H1 (cell line): ENCODE measurements around the gene KRT3. TPM values are rescaled to one million over a fixed set of nuclear protein-coding genes. Genes with fewer than 3 reads are reported as not detected.

Experiments used
- CTCF ChIA-PET: fragments of 300-600 bp; sonication (Branson Sonifier 250); formaldehyde crosslinking; loops from one replicate; lab custom pipeline; 2021; ENCODE audit not compliant: partially characterized antibody; lab: Charles Lee
- POLR2A ChIA-PET: fragments of 300-600 bp; sonication (Branson Sonifier 250); formaldehyde crosslinking; loops from one replicate; lab custom pipeline; 2021; ENCODE audit warnings: inconsistent platforms; ENCODE audit not compliant: partially characterized antibody; lab: Charles Lee
- DNase-seq, 2 experiments: peaks; one replicate each; pipeline versions ENCODE4 v3.0.0 to v3.0.0-alpha.2; 2010 to 2022; ENCODE audit warnings: low spot score in 2 of 2, low read depth in 1 of 2, mixed read lengths in 1 of 2
- FAIRE-seq: peaks from 2 replicates; lab custom pipeline; 2011; peaks lifted over from hg19 to GRCh38; lab: Jason Lieb, UNC
- H2AFZ ChIP-seq: 2 replicates; pipeline ENCODE4 v1.8.1; 2012; ENCODE audit warnings: low read length, inconsistent platforms
- H2AK5ac ChIP-seq: 2 replicates; pipeline ENCODE4 v1.6.1; 2013; ENCODE audit warnings: low read depth, low read length
- H2BK120ac ChIP-seq: replicated peaks from 2 replicates; pipeline ENCODE3; 2013; ENCODE audit warnings: low read depth, low read length, inconsistent platforms
- H2BK12ac ChIP-seq: 2 replicates; pipeline ENCODE4 v1.6.1; 2013; ENCODE audit warnings: low read depth, low read length
- H2BK15ac ChIP-seq: 2 replicates; pipeline ENCODE4 v1.6.1; 2013; ENCODE audit warnings: low read length
- H2BK20ac ChIP-seq: 2 replicates; pipeline ENCODE4 v1.6.1; 2013; ENCODE audit warnings: low read length
- H2BK5ac ChIP-seq: 2 replicates; pipeline ENCODE4 v1.6.1; 2013; ENCODE audit warnings: low read depth, low read length
- H3K14ac ChIP-seq: 2 replicates; pipeline ENCODE4 v1.6.1; 2013; ENCODE audit warnings: inconsistent platforms; ENCODE audit not compliant: insufficient read length
- H3K18ac ChIP-seq: 2 replicates; pipeline ENCODE4 v1.6.1; 2013; ENCODE audit warnings: low read length; ENCODE audit errors: extremely low read depth
- H3K23ac ChIP-seq: 2 replicates; pipeline ENCODE4 v1.6.1; 2013; ENCODE audit warnings: inconsistent platforms; ENCODE audit not compliant: insufficient read length
- H3K23me2 ChIP-seq: 2 replicates; pipeline ENCODE4 v1.6.1; 2013; ENCODE audit warnings: low read depth, low read length
- H3K27ac ChIP-seq: 2 replicates; pipeline ENCODE4 v1.6.1; 2011; ENCODE audit warnings: low read depth, low read length, inconsistent platforms
- H3K27me3 ChIP-seq, 4 experiments: replicated peaks in 1 of 4; 1 replicate in 1 of 4; 2 replicates in 3 of 4; pipeline versions ENCODE4 v1.6.1 to v1.8.1; 2011 to 2013; ENCODE audit warnings: low read length in 3 of 4, mild to moderate bottlenecking in 3 of 4, inconsistent platforms in 2 of 4, mixed read lengths in 2 of 4, moderate library complexity in 1 of 4; ENCODE audit not compliant: control insufficient read depth in 3 of 4, insufficient read depth in 3 of 4; ENCODE audit errors: extremely low read depth in 1 of 4
- H3K36me3 ChIP-seq, 4 experiments: 2 replicates each; pipeline versions ENCODE4 v1.6.1 to v1.8.1; 2011 to 2013; ENCODE audit warnings: mild to moderate bottlenecking in 4 of 4, low read length in 3 of 4, moderate library complexity in 2 of 4, control low read depth in 1 of 4, inconsistent platforms in 1 of 4; ENCODE audit not compliant: insufficient read depth in 4 of 4, control insufficient read depth in 2 of 4
- H3K4ac ChIP-seq: replicated peaks from 2 replicates; pipeline ENCODE3; 2013; ENCODE audit warnings: low read length, low read depth, mixed read lengths, inconsistent platforms; ENCODE audit not compliant: insufficient read length
- H3K4me1 ChIP-seq, 4 experiments: replicated peaks in 1 of 4; 1 replicate in 1 of 4; 2 replicates in 3 of 4; pipeline versions ENCODE4 v1.6.1 to v1.8.1; 2011 to 2013; ENCODE audit warnings: low read length in 3 of 4, inconsistent platforms in 2 of 4, mixed read lengths in 1 of 4; ENCODE audit not compliant: insufficient read depth in 4 of 4, control insufficient read depth in 3 of 4
- H3K4me2 ChIP-seq, 2 experiments: 2 replicates each; pipeline versions ENCODE4 v1.6.1 to v1.8.1; 2011 to 2013; ENCODE audit warnings: low read depth in 2 of 2, low read length in 2 of 2, control low read depth in 1 of 2, inconsistent platforms in 1 of 2, mild to moderate bottlenecking in 1 of 2; ENCODE audit not compliant: insufficient read depth in 1 of 2
- H3K4me3 ChIP-seq, 4 experiments: fragments of 200-600, 300-600 bp in 1 of 4; sonication (generic), shearing (Covaris generic), sonication (Bioruptor Twin) in 1 of 4; 2 replicates each; pipeline versions ENCODE4 v1.5.1 to v1.8.1; 2011 to 2016; ENCODE audit warnings: low read length in 4 of 4, low read depth in 3 of 4, control low read depth in 2 of 4, inconsistent platforms in 2 of 4, mild to moderate bottlenecking in 2 of 4, mixed read lengths in 1 of 4, moderate library complexity in 1 of 4; ENCODE audit not compliant: insufficient read depth in 2 of 4; ENCODE audit errors: extremely low read depth in 1 of 4
- H3K56ac ChIP-seq: replicated peaks from 2 replicates; pipeline ENCODE3; 2013; ENCODE audit warnings: low read depth, mild to moderate bottlenecking, mixed read lengths, low read length, inconsistent platforms; ENCODE audit not compliant: insufficient read length
- H3K79me1 ChIP-seq: 2 replicates; pipeline ENCODE4 v1.6.1; 2013; ENCODE audit warnings: low read depth, low read length, control low read depth
- H3K79me2 ChIP-seq, 2 experiments: 2 replicates each; pipeline versions ENCODE4 v1.6.1 to v1.8.1; 2012 to 2013; ENCODE audit warnings: low read length in 2 of 2, mild to moderate bottlenecking in 2 of 2, inconsistent platforms in 1 of 2; ENCODE audit not compliant: insufficient read depth in 2 of 2, control insufficient read depth in 1 of 2
- H3K9ac ChIP-seq, 4 experiments: replicated peaks in 1 of 4; 1 replicate in 1 of 4; 2 replicates in 3 of 4; pipeline versions ENCODE4 v1.6.1 to v1.8.1; 2011 to 2013; ENCODE audit warnings: low read depth in 3 of 4, low read length in 3 of 4, control low read depth in 2 of 4, mild to moderate bottlenecking in 2 of 4, moderate library complexity in 2 of 4, inconsistent platforms in 1 of 4; ENCODE audit errors: extremely low read depth in 1 of 4
- H3K9me3 ChIP-seq, 2 experiments: 2 replicates each; pipeline versions ENCODE4 v1.6.1 to v1.8.1; 2012 to 2013; ENCODE audit warnings: mild to moderate bottlenecking in 2 of 2, moderate library complexity in 2 of 2, control low read depth in 1 of 2, inconsistent platforms in 1 of 2, low read depth in 1 of 2, low read length in 1 of 2, mixed read lengths in 1 of 2; ENCODE audit not compliant: insufficient read depth in 2 of 2
- H4K20me1 ChIP-seq, 2 experiments: replicated peaks in 1 of 2; 2 replicates each; pipeline versions ENCODE3 to v1.8.1; 2011 to 2013; ENCODE audit warnings: inconsistent platforms in 2 of 2, low read length in 2 of 2, mild to moderate bottlenecking in 1 of 2; ENCODE audit not compliant: insufficient read depth in 2 of 2, control insufficient read depth in 1 of 2
- H4K5ac ChIP-seq: 2 replicates; pipeline ENCODE4 v1.6.1; 2013; ENCODE audit warnings: low read length, low read depth, mixed read lengths, inconsistent platforms; ENCODE audit not compliant: insufficient read length
- H4K8ac ChIP-seq: 2 replicates; pipeline ENCODE4 v1.8.0; 2013; ENCODE audit warnings: mild to moderate bottlenecking, moderate library complexity, low read length, inconsistent platforms; ENCODE audit not compliant: insufficient read depth; ENCODE audit errors: extremely low read depth
- H4K91ac ChIP-seq: replicated peaks from 2 replicates; pipeline ENCODE3; 2013; ENCODE audit warnings: low read length, mixed read lengths, inconsistent platforms; ENCODE audit not compliant: insufficient read length
- FOSL1 ChIP-seq: IDR thresholded peaks from 2 replicates; pipeline ENCODE4 v1.6.1; 2011; ENCODE audit warnings: mild to moderate bottlenecking, low read depth, low read length, moderate library complexity; ENCODE audit not compliant: insufficient read depth
- TAF1 ChIP-seq: IDR thresholded peaks from 2 replicates; pipeline ENCODE4 v1.6.1; 2011; ENCODE audit warnings: mild to moderate bottlenecking, low read depth, low read length
- WGBS, 2 experiments: shearing (Covaris generic) in 1 of 2; methylation state at CpG; one replicate each; pipeline versions ENCODE4 v1.1.6 to v1.1.7; 2013 to 2015; ENCODE audit warnings: low lambda C conversion rate in 2 of 2, mixed read lengths in 2 of 2, inconsistent platforms in 1 of 2, low coverage in 1 of 2, missing lambda C conversion rate in 1 of 2; ENCODE audit not compliant: insufficient replicate concordance in 2 of 2, insufficient coverage in 1 of 2, insufficient read length in 1 of 2; ENCODE audit errors: extremely low coverage in 1 of 2, missing lambda C conversion rate in 1 of 2; 5-methylcytosine and 5-hydroxymethylcytosine counted together
- polyA plus RNA-seq, 7 experiments: library from polyadenylated mRNA; depleted of rRNA in 3 of 7; stranded (reverse) in 5 of 7; unstranded in 2 of 7; fragments of >200 nt in 5 of 7; fragments of 200-250 nt in 2 of 7; gene quantifications; 1 replicate in 5 of 7; 2 replicates in 1 of 7; 4 replicates in 1 of 7; pipeline versions ENCODE4 v1.2.1 to v1.2.3, GENCODE V29; 2011 to 2013; ENCODE audit warnings: missing spikeins in 2 of 7, mixed read lengths in 2 of 7
- total RNA-seq: library from RNA; stranded (reverse); fragmentation: NEBNext Ultra II Directional; extraction: Animal tissue kit (Norgen Biotek cat#: 25700); gene quantifications from 2 replicates; pipeline ENCODE4 v1.2.1, GENCODE V29; 2021

The KRT3 gene
- total and polyA plus RNA-seq, 2 of the 8 experiments (the other 6 are each of a cell fraction or from before 2014, with no cell fraction given) = not detected

DNA sequence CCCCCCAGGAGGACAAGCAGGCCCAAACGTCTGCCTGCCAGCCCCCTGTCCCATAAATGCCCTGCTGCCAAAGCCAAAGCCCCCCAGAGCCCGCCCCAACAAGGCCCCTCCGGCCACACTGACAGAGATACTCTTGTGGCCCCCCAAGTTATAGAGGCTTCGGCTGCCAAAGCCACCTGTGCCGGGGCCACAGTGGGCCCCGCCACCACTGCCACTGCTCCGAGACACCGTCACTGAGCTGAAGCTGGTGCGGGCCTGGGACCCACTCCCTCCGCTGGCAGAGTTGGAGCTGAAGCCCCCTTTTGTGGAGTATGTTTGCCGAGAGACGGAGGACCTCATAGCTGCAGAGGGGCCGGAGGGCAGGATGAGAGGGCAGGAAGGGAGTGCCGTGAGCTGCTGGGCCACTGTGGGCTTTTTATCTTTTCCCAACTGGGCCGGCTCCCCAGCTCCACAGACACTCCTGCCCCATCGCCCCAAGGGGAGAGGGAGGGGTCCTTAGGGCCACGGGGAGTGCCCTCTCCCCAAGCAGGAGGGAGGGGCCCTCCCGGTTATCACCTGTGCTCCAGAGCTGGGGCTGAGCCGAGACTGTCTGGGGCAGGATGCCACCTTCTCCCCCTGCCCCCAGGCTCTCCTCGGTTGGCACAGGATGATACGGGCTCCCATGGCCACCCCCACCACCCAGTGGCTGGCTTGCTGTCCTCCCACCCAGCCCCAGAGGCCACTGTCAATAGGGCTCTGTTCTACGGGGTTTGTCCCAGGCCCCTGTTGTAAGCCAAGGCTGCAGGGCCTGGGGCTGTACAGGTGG, 38.2 kb upstream of the KRT3 start, which contains the start of gene KRT79:
TSS of gene KRT79 (minus strand) at position 390 of the 805 bp plus-strand sequence. CDS start at position 339, 51 bp downstream.
- WGBS, 2 experiments = 89% methylated on average over 16 of the region's 22 CpGs; no CpG with 5 or more reads in 1 of the 2 experiments
- Histone ChIP-seq H4K91ac (no peak within 1 kb of the TSS), H4K20me1 (no peaks in the 10 kb centered on the region), H3K23me2 (no peaks in the 10 kb centered on the region), H3K23ac (no peak within 1 kb of the TSS), H3K9me3 (no peaks in the 10 kb centered on the region), H3K36me3 (no peaks in the 10 kb centered on the region), H3K4me1 (no peaks in the 10 kb centered on the region), H3K27me3 (peaks cover 0 to 2% (median 0%) of the 10 kb centered on the region in 4 experiments; a peak in 1 of 7 replicates), H4K5ac (no peak within 1 kb of the TSS), H2BK120ac (no peak within 1 kb of the TSS), H4K8ac (no peak within 1 kb of the TSS; the same call in 1 of the 2 replicates), H2BK15ac (no peak within 1 kb of the TSS), H3K27ac (no peak within 1 kb of the TSS), H2AFZ (no peak within 1 kb of the TSS), H2BK12ac (no peak within 1 kb of the TSS), H3K14ac (no peak within 1 kb of the TSS), H3K79me2 (no peaks in the 10 kb centered on the region), H2BK20ac (no peak within 1 kb of the TSS), H3K9ac (no peak within 1 kb of the TSS), H3K4ac (no peak within 1 kb of the TSS), H3K56ac (no peak within 1 kb of the TSS), H3K4me3 (no peak within 1 kb of the TSS), H2AK5ac (no peak within 1 kb of the TSS), H3K4me2 (no peak within 1 kb of the TSS), H3K79me1 (no peaks in the 10 kb centered on the region), H3K18ac (no peak within 1 kb of the TSS), H2BK5ac (no peak within 1 kb of the TSS)
- DNase-seq (no peak), FAIRE-seq (no peak)
- ChIA-PET CTCF (interaction anchor here (0.8 to 1.5 kb wide), 4 partner anchors 32 to 65 kb away, joined by 3 to 4 read pairs (median 3); partner anchors contain the start of gene KRT3), POLR2A (no interaction called here)
- TF ChIP-seq FOSL1 (no peak), TAF1 (no peak)
